Neural cell (in vitro differentiated cells): ENCODE data around the gene ITPR3. TPM values are rescaled to one million over a fixed set of nuclear protein-coding genes. Genes with fewer than 3 reads are reported as not detected.

Source experiments
- H2AFZ ChIP-seq: fragments of 200-600, 300-800 bp; sonication (generic), shearing (Covaris generic); 2 replicates; pipeline ENCODE4 v1.6.0; 2014; ENCODE audit warnings: low read depth, mild to moderate bottlenecking, antibody characterized with exemption, low read length, moderate library complexity
- H3F3A ChIP-seq: fragments of 200-600 bp; shearing (Covaris generic); 2 replicates; pipeline ENCODE4 v1.6.1; 2016; ENCODE audit warnings: mild to moderate bottlenecking, moderate library complexity, mixed read lengths, antibody characterized with exemption, low read length; ENCODE audit not compliant: insufficient read depth, poor library complexity, severe bottlenecking
- H3K27ac ChIP-seq: fragments of 200-600, 300-800 bp; sonication (generic), shearing (Covaris generic); 2 replicates; pipeline ENCODE4 v1.5.1; 2014; ENCODE audit warnings: mild to moderate bottlenecking, low read length, moderate library complexity
- H3K27me3 ChIP-seq: fragments of 300-800, 200-600 bp; sonication (generic), shearing (Covaris generic); 2 replicates; pipeline ENCODE4 v1.6.0; 2014; ENCODE audit warnings: mild to moderate bottlenecking, low read depth, low read length, moderate library complexity; ENCODE audit not compliant: insufficient read depth
- H3K36me3 ChIP-seq: fragments of 300-800, 200-600 bp; sonication (generic), shearing (Covaris generic); 2 replicates; pipeline ENCODE4 v1.5.1; 2014; ENCODE audit warnings: mild to moderate bottlenecking, antibody characterized with exemption, low read length, moderate library complexity; ENCODE audit not compliant: insufficient read depth
- H3K4me2 ChIP-seq: fragments of 300-800, 200-600 bp; sonication (generic), shearing (Covaris generic); 2 replicates; pipeline ENCODE4 v1.6.0; 2014; ENCODE audit warnings: mild to moderate bottlenecking, low read length
- H3K4me3 ChIP-seq: fragments of 300-800, 200-600 bp; sonication (generic), shearing (Covaris generic); 2 replicates; pipeline ENCODE4 v1.5.1; 2014; ENCODE audit warnings: mild to moderate bottlenecking, low read length, moderate library complexity
- H3K79me2 ChIP-seq: fragments of 200-600 bp; shearing (Covaris generic); replicated peaks from 2 replicates; pipeline ENCODE4 v1.6.0; 2014; ENCODE audit warnings: mild to moderate bottlenecking, low read length, moderate library complexity; ENCODE audit not compliant: insufficient read depth
- H3K9ac ChIP-seq: fragments of 300-800, 200-600 bp; sonication (generic), shearing (Covaris generic); 2 replicates; pipeline ENCODE4 v1.6.1; 2016; ENCODE audit warnings: mild to moderate bottlenecking, low read length, mixed read lengths
- H3K9me2 ChIP-seq: fragments of 200-600 bp; shearing (Covaris generic); 2 replicates; pipeline ENCODE4 v1.6.1; 2016; ENCODE audit warnings: mild to moderate bottlenecking, low read length, mixed read lengths; ENCODE audit not compliant: insufficient read depth
- H3K9me3 ChIP-seq: fragments of 200-600, 300-800 bp; sonication (generic), shearing (Covaris generic); 2 replicates; pipeline ENCODE4 v1.6.1; 2016; ENCODE audit warnings: mild to moderate bottlenecking, mixed run types, low read length, moderate library complexity, mixed read lengths
- H4K20me1 ChIP-seq: fragments of 200-600 bp; shearing (Covaris generic); 2 replicates; pipeline ENCODE4 v1.6.1; 2016; ENCODE audit warnings: mild to moderate bottlenecking, mixed run types; ENCODE audit not compliant: insufficient read depth
- EP300 ChIP-seq: fragments of 450-650 bp; conservative IDR thresholded peaks from 2 replicates; pipeline ENCODE4 v1.6.1; 2014; ENCODE audit warnings: antibody characterized with exemption, mild to moderate bottlenecking, moderate library complexity; ENCODE audit not compliant: poor library complexity, severe bottlenecking
- EZH2 ChIP-seq: fragments of 200-600, 300-800 bp; shearing (Covaris generic), sonication (generic); IDR thresholded peaks from 2 replicates; pipeline ENCODE4 v1.6.1; 2014; ENCODE audit warnings: antibody characterized with exemption, low read length, borderline replicate concordance, mild to moderate bottlenecking; ENCODE audit not compliant: insufficient read depth, poor library complexity, severe bottlenecking
- MXI1 ChIP-seq: fragments of 450-650 bp; conservative IDR thresholded peaks from 2 replicates; pipeline ENCODE4 v1.6.1; 2014; ENCODE audit warnings: antibody characterized with exemption, mild to moderate bottlenecking; ENCODE audit not compliant: poor library complexity, severe bottlenecking
- POLR2AphosphoS5 ChIP-seq: IDR thresholded peaks from 2 replicates; pipeline ENCODE4 v1.6.1; 2012
- SMC3 ChIP-seq: fragments of 450-650 bp; conservative IDR thresholded peaks from 2 replicates; pipeline ENCODE4 v1.6.1; 2014; ENCODE audit warnings: antibody characterized with exemption, mild to moderate bottlenecking, moderate library complexity; ENCODE audit not compliant: poor library complexity
- TAF1 ChIP-seq: IDR thresholded peaks from 2 replicates; pipeline ENCODE4 v1.6.1; 2012; ENCODE audit warnings: low read depth
- polyA plus RNA-seq: library from polyadenylated mRNA; depleted of rRNA; stranded (reverse); fragments of >200 nt; gene quantifications from 2 replicates; pipeline ENCODE4 v1.2.3, GENCODE V29; 2014
- TF ChIP-seq, protein P1 (sequence below): IDR thresholded peaks from 2 replicates; pipeline ENCODE4 v1.6.1; 2012; ENCODE audit warnings: borderline replicate concordance
- TF ChIP-seq, protein P2 (sequence below): fragments of 450-650 bp; IDR thresholded peaks from 2 replicates; pipeline ENCODE4 v1.5.1; 2014; ENCODE audit warnings: antibody characterized with exemption, mild to moderate bottlenecking, moderate library complexity; ENCODE audit not compliant: poor library complexity, severe bottlenecking

Gene ITPR3
- polyA plus RNA-seq, 1 donor from 2014 or later: 0.11 TPM

DNA sequence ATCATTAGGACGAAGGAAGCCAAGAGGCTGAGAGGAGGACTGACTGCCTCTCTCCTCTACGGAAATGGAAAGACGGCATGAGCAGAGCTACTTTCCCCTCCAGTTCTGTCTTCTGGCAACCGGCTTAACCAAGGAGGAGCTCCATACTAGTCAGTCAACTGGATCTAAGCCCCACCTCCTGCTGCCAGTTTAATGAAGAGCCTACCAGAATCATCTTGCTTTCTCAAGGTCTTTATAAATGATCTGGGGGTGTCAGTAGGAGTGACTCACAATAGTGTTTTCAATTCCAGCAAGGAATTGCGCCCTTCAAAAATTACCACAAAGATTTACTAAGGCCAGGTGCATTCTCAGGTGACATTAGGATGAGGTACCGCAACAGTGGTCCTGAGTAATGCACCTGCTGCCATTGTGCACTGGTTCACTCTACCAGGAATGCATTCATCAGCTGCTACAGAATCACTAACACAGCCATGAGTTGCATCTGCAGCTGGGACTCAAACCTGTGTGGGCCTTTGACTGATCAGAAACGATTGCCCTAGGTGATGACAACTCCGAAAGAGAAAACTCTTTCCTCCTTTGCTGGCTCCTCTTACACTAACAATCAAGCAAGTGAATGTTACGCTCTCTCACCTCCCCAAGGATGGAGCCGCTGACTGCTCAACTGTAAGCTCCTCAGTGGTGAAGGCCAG lies 87.5 kb downstream of the ITPR3 start:
- Histone ChIP-seq H3K9me3 (no peaks in the 10 kb centered on the region), H3K9ac (no peak overlapping the region), H3K27ac (no peak overlapping the region)

GRCh38 chr6:33709605-33710295 lies 88.6 kb downstream of the ITPR3 start:
- Histone ChIP-seq H3K9me2 (no peaks in the 10 kb centered on the region), H4K20me1 (no peaks in the 10 kb centered on the region), H3F3A (no peaks in the 10 kb centered on the region), H3K27me3 (no peaks in the 10 kb centered on the region), H3K4me3 (peak overlapping the region; percentile 87), H3K4me2 (no peak overlapping the region), H3K9ac (no peak overlapping the region), H3K9me3 (no peaks in the 10 kb centered on the region), H3K36me3 (no peaks in the 10 kb centered on the region), H2AFZ (no peak overlapping the region), H3K27ac (no peak overlapping the region), H3K79me2 (peaks cover 7% of the 10 kb centered on the region)
- TF ChIP-seq EZH2: no peak
- TF ChIP-seq TAF1: no peak
- TF ChIP-seq, protein P1, sequence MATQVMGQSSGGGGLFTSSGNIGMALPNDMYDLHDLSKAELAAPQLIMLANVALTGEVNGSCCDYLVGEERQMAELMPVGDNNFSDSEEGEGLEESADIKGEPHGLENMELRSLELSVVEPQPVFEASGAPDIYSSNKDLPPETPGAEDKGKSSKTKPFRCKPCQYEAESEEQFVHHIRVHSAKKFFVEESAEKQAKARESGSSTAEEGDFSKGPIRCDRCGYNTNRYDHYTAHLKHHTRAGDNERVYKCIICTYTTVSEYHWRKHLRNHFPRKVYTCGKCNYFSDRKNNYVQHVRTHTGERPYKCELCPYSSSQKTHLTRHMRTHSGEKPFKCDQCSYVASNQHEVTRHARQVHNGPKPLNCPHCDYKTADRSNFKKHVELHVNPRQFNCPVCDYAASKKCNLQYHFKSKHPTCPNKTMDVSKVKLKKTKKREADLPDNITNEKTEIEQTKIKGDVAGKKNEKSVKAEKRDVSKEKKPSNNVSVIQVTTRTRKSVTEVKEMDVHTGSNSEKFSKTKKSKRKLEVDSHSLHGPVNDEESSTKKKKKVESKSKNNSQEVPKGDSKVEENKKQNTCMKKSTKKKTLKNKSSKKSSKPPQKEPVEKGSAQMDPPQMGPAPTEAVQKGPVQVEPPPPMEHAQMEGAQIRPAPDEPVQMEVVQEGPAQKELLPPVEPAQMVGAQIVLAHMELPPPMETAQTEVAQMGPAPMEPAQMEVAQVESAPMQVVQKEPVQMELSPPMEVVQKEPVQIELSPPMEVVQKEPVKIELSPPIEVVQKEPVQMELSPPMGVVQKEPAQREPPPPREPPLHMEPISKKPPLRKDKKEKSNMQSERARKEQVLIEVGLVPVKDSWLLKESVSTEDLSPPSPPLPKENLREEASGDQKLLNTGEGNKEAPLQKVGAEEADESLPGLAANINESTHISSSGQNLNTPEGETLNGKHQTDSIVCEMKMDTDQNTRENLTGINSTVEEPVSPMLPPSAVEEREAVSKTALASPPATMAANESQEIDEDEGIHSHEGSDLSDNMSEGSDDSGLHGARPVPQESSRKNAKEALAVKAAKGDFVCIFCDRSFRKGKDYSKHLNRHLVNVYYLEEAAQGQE: no peak
- TF ChIP-seq MXI1: no peak
- no peak for TF ChIP-seq EP300
- TF ChIP-seq, protein P2, sequence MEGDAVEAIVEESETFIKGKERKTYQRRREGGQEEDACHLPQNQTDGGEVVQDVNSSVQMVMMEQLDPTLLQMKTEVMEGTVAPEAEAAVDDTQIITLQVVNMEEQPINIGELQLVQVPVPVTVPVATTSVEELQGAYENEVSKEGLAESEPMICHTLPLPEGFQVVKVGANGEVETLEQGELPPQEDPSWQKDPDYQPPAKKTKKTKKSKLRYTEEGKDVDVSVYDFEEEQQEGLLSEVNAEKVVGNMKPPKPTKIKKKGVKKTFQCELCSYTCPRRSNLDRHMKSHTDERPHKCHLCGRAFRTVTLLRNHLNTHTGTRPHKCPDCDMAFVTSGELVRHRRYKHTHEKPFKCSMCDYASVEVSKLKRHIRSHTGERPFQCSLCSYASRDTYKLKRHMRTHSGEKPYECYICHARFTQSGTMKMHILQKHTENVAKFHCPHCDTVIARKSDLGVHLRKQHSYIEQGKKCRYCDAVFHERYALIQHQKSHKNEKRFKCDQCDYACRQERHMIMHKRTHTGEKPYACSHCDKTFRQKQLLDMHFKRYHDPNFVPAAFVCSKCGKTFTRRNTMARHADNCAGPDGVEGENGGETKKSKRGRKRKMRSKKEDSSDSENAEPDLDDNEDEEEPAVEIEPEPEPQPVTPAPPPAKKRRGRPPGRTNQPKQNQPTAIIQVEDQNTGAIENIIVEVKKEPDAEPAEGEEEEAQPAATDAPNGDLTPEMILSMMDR: no peak
- no peak for TF ChIP-seq POLR2AphosphoS5
- no peak for TF ChIP-seq SMC3

More for the DNA sequence above, 87.5 kb downstream of the ITPR3 start:
- Histone ChIP-seq H3F3A (no peaks in the 10 kb centered on the region), H4K20me1 (no peaks in the 10 kb centered on the region), H3K27me3 (no peaks in the 10 kb centered on the region), H3K9me2 (no peaks in the 10 kb centered on the region), H2AFZ (no peak overlapping the region), H3K36me3 (no peaks in the 10 kb centered on the region), H3K4me2 (no peak overlapping the region), H3K79me2 (peaks cover 7% of the 10 kb centered on the region), H3K4me3 (no peak overlapping the region)
- no peak for TF ChIP-seq EP300
- no peak for TF ChIP-seq EZH2
- no peak for TF ChIP-seq POLR2AphosphoS5
